ENCODE data around the gene EIPR1. TPM values are rescaled to one million over a fixed set of nuclear protein-coding genes. Genes with fewer than 3 reads are reported as not detected.
A peak's percentile ranks its signal among the peaks of the same experiment; 100 is the strongest.

EIPR1 gene
- total RNA-seq, 1 experiment from 2014 or later, result 27.8 TPM

DNA sequence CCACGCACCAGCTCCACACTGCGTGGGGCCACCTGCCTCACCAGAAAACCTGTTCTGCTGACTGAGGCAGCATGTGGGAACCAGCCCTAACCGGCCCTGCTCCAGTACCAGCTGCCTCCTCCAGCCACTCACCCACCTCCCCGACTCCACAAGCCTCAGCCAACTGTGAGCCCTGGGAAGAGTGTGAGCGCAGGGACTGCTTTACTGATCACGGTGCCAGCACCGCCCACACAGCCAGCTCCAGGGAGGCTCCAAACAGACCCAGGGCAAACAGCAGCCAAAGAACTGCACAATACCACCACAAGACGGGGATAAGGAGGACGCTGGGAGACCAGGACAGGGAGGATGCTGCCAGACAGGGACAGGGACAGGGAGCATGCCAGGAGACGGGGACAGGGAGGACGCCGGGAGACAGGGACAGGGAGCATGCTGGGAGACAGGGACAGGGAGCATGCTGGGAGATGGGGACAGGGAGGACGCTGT, 28.4 kb downstream of the EIPR1 start:
- Histone ChIP-seq H2BK20ac (ENCODE audit: low read depth, low read length, poor library complexity, severe bottlenecking) (no peak overlapping the region), H3K79me2 (ENCODE audit: insufficient read depth, low read length) (no peaks in the 10 kb centered on the region; the same call in 1 of the 2 replicates), H3K18ac (ENCODE audit: insufficient read length, low read depth, low read length) (no peak overlapping the region), H2AK5ac (ENCODE audit: insufficient read length, low read length) (no peak overlapping the region), H3K9ac (ENCODE audit: extremely low read depth, insufficient read length, low read length) (no peak overlapping the region), H3K27me3 (ENCODE audit: insufficient read depth, low read length) (no peaks in the 10 kb centered on the region), H4K20me1 (ENCODE audit: control insufficient read depth, insufficient read depth, insufficient read length) (no peaks in the 10 kb centered on the region), H3K4ac (ENCODE audit: low read depth, low read length) (no peak overlapping the region), H4K91ac (ENCODE audit: insufficient read length, low read depth, low read length) (no peak overlapping the region), H3K56ac (ENCODE audit: insufficient read length, low read depth, low read length) (no peak overlapping the region), H3K14ac (ENCODE audit: insufficient read depth, low read length) (no peak overlapping the region), H3K4me2 (ENCODE audit: insufficient read depth, insufficient read length, low read length) (no peak overlapping the region), H4K5ac (ENCODE audit: insufficient read length, low read depth, low read length) (no peak overlapping the region), H2BK5ac (ENCODE audit: insufficient read length, low read length) (no peak overlapping the region), H3K23me2 (ENCODE audit: insufficient read length, low read depth, low read length, poor library complexity, severe bottlenecking) (no peaks in the 10 kb centered on the region), H3K23ac (ENCODE audit: insufficient read length, low read depth, low read length) (no peak overlapping the region), H3T11ph (ENCODE audit: low read length) (no peak overlapping the region), H2BK12ac (ENCODE audit: insufficient read length, low read depth, low read length) (no peak overlapping the region), H2BK120ac (ENCODE audit: low read depth, low read length, poor library complexity, severe bottlenecking) (no peak overlapping the region), H3K79me1 (ENCODE audit: insufficient read depth, low read depth, low read length, poor library complexity, severe bottlenecking) (no peaks in the 10 kb centered on the region), H2BK15ac (ENCODE audit: low read depth, low read length) (no peak overlapping the region), H3K4me1 (ENCODE audit: insufficient read depth, low read length) (no peaks in the 10 kb centered on the region; the same call in 1 of the 2 replicates), H3K9me3 (ENCODE audit: control insufficient read depth, low read depth, low read length) (no peaks in the 10 kb centered on the region), H2AFZ (ENCODE audit: low read length) (no peak overlapping the region), H4K8ac (replicated peaks; ENCODE audit: insufficient read length, low read depth, low read length) (no peak overlapping the region), H3K27ac (ENCODE audit: insufficient read length, low read depth, low read length) (no peak overlapping the region)
- TF ChIP-seq, protein P1, sequence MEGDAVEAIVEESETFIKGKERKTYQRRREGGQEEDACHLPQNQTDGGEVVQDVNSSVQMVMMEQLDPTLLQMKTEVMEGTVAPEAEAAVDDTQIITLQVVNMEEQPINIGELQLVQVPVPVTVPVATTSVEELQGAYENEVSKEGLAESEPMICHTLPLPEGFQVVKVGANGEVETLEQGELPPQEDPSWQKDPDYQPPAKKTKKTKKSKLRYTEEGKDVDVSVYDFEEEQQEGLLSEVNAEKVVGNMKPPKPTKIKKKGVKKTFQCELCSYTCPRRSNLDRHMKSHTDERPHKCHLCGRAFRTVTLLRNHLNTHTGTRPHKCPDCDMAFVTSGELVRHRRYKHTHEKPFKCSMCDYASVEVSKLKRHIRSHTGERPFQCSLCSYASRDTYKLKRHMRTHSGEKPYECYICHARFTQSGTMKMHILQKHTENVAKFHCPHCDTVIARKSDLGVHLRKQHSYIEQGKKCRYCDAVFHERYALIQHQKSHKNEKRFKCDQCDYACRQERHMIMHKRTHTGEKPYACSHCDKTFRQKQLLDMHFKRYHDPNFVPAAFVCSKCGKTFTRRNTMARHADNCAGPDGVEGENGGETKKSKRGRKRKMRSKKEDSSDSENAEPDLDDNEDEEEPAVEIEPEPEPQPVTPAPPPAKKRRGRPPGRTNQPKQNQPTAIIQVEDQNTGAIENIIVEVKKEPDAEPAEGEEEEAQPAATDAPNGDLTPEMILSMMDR (conservative IDR thresholded peaks at IDR 0.05), result no peak
- Mint-ChIP-seq H3K36me3 (ENCODE audit: insufficient read depth in 1 of 3, low read depth in 3 of 3) (peaks cover 33 to 40% (median 37%) of the 10 kb centered on the region in 3 experiments), H3K4me1 (peaks cover 10 to 18% of the 10 kb centered on the region in 2 experiments), H3K27ac (peak overlapping the region in 1 of 3 experiments; percentile 46; a peak in 2 of 7 replicates), H3K9me3 (peaks cover 0 to 3% of the 10 kb centered on the region in 2 experiments; a peak in 2 of 5 replicates), H3K4me3 (no peak overlapping the region; a peak in 1 of 5 replicates), H3K27me3 (ENCODE audit: low read depth) (no peaks in the 10 kb centered on the region)
- no CpG with 5 or more reads among the region's 13 CpGs for WGBS (ENCODE audit: extremely low coverage, insufficient read length, low lambda C conversion rate)
- DNase-seq, result no peak
